NT2/D1 (cell line): ENCODE measurements around the gene SMIM22.

Experiments
- SUZ12 ChIP-seq: IDR thresholded peaks from 2 replicates; pipeline ENCODE4 v1.6.1; 2011; ENCODE audit not compliant: insufficient read length, insufficient read depth; ENCODE audit errors: extremely low read depth
- YY1 ChIP-seq: IDR thresholded peaks from 2 replicates; pipeline ENCODE4 v1.6.1; 2011; ENCODE audit not compliant: insufficient read length, insufficient read depth
- ZNF274 ChIP-seq: IDR thresholded peaks from 2 replicates; pipeline ENCODE4 v1.6.1; 2011; ENCODE audit warnings: mild to moderate bottlenecking, low read depth, low read length

DNA sequence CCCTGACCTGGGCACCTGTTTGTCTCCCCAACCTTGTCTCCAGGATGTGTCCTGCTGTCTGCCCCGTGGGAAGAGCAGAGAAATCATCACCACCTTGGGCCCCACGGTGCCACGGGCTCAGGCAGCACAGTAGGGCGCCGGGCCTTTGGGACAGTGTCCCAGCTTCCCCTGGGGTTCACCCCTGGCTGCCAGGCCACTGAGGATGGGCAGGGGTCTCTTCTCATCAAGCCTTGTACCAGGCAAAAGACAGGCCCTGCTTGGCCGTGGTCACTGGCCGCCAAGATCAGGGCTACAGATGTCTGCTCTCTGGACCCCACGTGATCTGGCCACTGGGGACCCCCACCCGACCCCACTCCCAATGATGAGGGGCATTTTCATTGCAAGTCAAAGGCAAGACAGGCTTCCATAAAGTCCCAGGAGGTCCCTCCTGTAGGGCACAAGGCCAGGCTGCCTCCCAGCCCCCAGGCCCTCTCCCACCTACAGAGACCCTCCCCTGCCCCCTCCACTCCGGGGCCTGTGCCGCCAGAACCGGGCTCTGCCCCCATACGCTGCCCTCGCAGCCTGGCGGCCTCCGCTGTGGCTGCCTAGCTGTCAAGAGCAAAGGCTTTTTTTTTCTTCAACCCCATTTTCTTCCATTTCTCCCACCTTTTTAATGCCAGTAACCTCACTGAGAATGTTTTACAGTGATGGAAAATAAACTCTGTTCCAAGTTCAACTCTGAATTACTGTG, 46.3 kb upstream of the SMIM22 start:
- TF ChIP-seq SUZ12, result no peak
- no peak for TF ChIP-seq ZNF274
- no peak for TF ChIP-seq YY1
